ENCODE results near the gene PTGES. TPM values are rescaled to one million over a fixed set of nuclear protein-coding genes. Genes with fewer than 3 reads are reported as not detected.

PTGES gene, protein sequence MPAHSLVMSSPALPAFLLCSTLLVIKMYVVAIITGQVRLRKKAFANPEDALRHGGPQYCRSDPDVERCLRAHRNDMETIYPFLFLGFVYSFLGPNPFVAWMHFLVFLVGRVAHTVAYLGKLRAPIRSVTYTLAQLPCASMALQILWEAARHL
- total RNA-seq, result 3.9 and 138 TPM in 2 replicates

DNA sequence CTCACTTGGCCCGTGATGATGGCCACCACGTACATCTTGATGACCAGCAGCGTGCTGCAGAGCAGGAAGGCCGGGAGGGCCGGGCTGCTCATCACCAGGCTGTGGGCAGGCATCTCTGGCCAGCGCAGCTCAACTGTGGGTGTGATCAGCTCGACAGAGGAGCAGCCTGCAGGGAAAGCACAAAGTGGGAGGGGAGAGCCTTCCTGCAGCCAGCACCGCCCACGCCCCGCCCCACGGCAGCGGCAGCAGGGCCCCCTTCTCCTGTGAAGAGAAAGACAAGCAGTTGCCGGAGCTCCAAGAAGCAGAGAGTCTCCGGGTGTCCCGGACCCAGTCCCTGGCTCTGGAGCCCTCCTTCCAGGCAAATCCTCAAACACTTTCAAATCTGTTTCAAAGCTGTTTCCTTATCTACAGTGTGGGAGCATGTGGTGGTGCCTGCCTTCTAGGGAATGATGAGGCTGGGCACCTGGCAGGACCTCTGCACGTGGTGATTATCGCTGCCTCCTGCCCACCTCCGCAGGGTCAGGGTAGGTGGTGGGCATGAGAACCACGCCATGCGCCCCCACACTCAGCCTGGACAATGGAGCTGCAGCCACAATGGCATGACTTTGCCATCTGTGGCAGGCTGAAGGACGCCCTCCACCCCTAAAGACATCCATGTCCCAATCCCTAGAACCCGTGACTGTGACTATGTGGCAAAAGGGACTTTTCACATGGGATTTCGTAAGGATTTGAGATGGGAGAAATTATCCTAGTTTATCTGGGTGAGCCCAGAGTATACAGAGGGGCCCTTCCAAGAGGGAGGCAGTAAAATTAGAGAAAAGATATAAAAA lies at the start of gene PTGES:
PTGES (minus strand) TSS at position 143 of the 830 bp plus-strand sequence; CDS start at position 113, 30 bp downstream.

Other genes starting within 250 kb of the PTGES start
- not detected in 2 replicates for gene C9orf50, start 131.9 kb downstream of the PTGES start, total RNA-seq
- gene NTMT1, start 126.9 kb downstream of the PTGES start, total RNA-seq, result 29.1 and 44.7 TPM in 2 replicates
- 21.0 and 26.3 TPM in 2 replicates for gene ASB6, start 110.9 kb downstream of the PTGES start, total RNA-seq
- gene PRRX2, start 87.4 kb downstream of the PTGES start, total RNA-seq, result 0.14 and 3.7 TPM in 2 replicates
- gene TOR1B, start 50.1 kb upstream of the PTGES start, total RNA-seq, result 29.1 and 42.4 TPM in 2 replicates
- 51.6 and 69.1 TPM in 2 replicates for gene TOR1A, start 71.1 kb upstream of the PTGES start, total RNA-seq
- 30.0 and 32.5 TPM in 2 replicates for gene C9orf78, start 82.2 kb upstream of the PTGES start, total RNA-seq
- gene USP20, start 82.4 kb upstream of the PTGES start, total RNA-seq, result 13.3 and 13.9 TPM in 2 replicates